MCF 10A (cell line): Measurements from ENCODE around the gene WDR3. TPM values are rescaled to one million over a fixed set of nuclear protein-coding genes. Genes with fewer than 3 reads are reported as not detected.

ENCODE experiments used
- BruUV-seq: library from RNA; stranded (reverse); fragments of 400-500 nt; replicated peaks from 2 replicates; lab custom pipeline; 2021; lab: Mats Ljungman, UMichigan
- CTCF ChIA-PET: fragments of 300-600 bp; sonication (Branson Sonifier 250); formaldehyde crosslinking; extraction: SDS; loops from one replicate; lab custom pipeline; 2021; ENCODE audit warnings: antibody characterized with exemption, inconsistent platforms; lab: Yijun Ruan, JAX
- POLR2A ChIA-PET: fragments of 300-600, 350-650 bp; sonication (Branson Sonifier 250); formaldehyde crosslinking; extraction: SDS; loops from one replicate; lab custom pipeline; 2020; ENCODE audit warnings: antibody characterized with exemption, inconsistent platforms; lab: Yijun Ruan, JAX
- DNase-seq: peaks from one replicate; pipeline ENCODE4 v3.0.0-alpha.2; 2018; ENCODE audit not compliant: unreplicated experiment
- H3K27ac Mint-ChIP-seq: one replicate; pipeline ENCODE4 v1.8.0; 2022; ENCODE audit warnings: mild to moderate bottlenecking, low read depth, mixed read lengths; ENCODE audit not compliant: unreplicated experiment
- H3K27me3 Mint-ChIP-seq: one replicate; pipeline ENCODE4 v1.8.0; 2022; ENCODE audit warnings: mixed read lengths; ENCODE audit not compliant: insufficient read depth, unreplicated experiment
- H3K36me3 Mint-ChIP-seq: one replicate; pipeline ENCODE4 v1.8.0; 2022; ENCODE audit warnings: mild to moderate bottlenecking, moderate library complexity, mixed read lengths; ENCODE audit not compliant: insufficient read depth, unreplicated experiment
- H3K4me1 Mint-ChIP-seq: one replicate; pipeline ENCODE4 v1.8.0; 2022; ENCODE audit warnings: mixed read lengths; ENCODE audit not compliant: insufficient read depth, unreplicated experiment
- H3K4me3 Mint-ChIP-seq: one replicate; pipeline ENCODE4 v1.8.0; 2022; ENCODE audit warnings: mild to moderate bottlenecking, moderate library complexity, mixed read lengths; ENCODE audit not compliant: unreplicated experiment
- H3K9me3 Mint-ChIP-seq: one replicate; pipeline ENCODE4 v1.8.0; 2022; ENCODE audit warnings: mixed read lengths; ENCODE audit not compliant: unreplicated experiment
- intact Hi-C: fragments of 100-400 bp; cut with micrococcal nuclease; formaldehyde crosslinking; loops from 2 replicates; pipeline ENCODE4 v1.14.1; 2022
- total RNA-seq: library from RNA; stranded (reverse); gene quantifications from 2 replicates; pipeline ENCODE4 v1.2.3, GENCODE V29; 2022
- TF ChIP-seq, protein P1 (sequence below): fragments of 200-600 bp; IDR thresholded peaks from one replicate; pipeline ENCODE4 v1.8.0; 2022; ENCODE audit warnings: antibody characterized with exemption, mild to moderate bottlenecking; ENCODE audit not compliant: unreplicated experiment

Gene WDR3
- total RNA-seq, 1 experiment from 2014 or later = 74.1 TPM

DNA sequence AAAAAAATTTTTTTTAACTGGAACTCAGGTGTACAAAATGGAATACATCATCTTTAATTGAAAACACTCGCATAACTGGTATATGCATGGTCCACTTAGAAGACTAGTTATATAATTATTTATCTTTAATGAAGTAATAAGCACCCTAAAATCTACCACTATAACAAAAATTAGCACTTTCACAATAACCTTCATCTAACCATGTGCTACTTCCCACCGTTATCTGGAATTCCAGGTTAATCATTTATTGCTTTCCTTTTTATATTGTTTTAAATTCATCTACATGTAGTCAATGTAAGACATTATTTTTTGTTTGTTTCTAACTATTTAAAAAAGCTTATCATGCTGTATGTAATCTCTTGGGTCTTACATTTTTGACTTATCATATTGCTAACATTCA is 39.1 kb upstream of the WDR3 start:
- no peaks in the 10 kb centered on the region for H3K9me3 Mint-ChIP-seq
- TF ChIP-seq, protein P1, sequence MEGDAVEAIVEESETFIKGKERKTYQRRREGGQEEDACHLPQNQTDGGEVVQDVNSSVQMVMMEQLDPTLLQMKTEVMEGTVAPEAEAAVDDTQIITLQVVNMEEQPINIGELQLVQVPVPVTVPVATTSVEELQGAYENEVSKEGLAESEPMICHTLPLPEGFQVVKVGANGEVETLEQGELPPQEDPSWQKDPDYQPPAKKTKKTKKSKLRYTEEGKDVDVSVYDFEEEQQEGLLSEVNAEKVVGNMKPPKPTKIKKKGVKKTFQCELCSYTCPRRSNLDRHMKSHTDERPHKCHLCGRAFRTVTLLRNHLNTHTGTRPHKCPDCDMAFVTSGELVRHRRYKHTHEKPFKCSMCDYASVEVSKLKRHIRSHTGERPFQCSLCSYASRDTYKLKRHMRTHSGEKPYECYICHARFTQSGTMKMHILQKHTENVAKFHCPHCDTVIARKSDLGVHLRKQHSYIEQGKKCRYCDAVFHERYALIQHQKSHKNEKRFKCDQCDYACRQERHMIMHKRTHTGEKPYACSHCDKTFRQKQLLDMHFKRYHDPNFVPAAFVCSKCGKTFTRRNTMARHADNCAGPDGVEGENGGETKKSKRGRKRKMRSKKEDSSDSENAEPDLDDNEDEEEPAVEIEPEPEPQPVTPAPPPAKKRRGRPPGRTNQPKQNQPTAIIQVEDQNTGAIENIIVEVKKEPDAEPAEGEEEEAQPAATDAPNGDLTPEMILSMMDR = no peak
- no peak overlapping the region for H3K27ac Mint-ChIP-seq
- intact Hi-C loops = no loop called here
- H3K27me3 Mint-ChIP-seq = no peaks in the 10 kb centered on the region
- ChIA-PET POLR2A (no interaction called here), CTCF (no interaction called here)
- no peak for DNase-seq
- H3K36me3 Mint-ChIP-seq = peaks cover 9% of the 10 kb centered on the region
- no TSS peak for BruUV-seq
- H3K4me3 Mint-ChIP-seq = no peak overlapping the region
- H3K4me1 Mint-ChIP-seq = peaks cover 6% of the 10 kb centered on the region

DNA sequence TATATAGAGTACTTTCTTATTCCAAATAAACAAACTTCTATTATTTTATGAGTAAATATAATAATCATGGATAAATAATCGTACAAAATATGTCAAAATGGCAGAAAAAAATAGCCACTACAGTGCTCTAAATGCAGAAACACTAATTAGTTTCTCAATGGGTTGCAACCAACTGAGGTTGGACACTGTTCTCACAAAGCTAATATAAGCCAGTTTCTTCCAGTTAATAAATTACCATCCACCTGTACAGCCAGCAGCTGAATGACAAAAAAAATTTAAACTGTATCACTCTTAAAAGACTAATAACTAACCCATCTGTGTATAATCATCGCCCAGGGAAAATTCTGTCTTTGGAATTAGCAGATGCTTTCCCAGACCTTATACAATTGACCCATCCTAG is 37.0 kb upstream of the WDR3 start:
- Mint-ChIP-seq H3K4me1 (no peaks in the 10 kb centered on the region), H3K27me3 (no peaks in the 10 kb centered on the region), H3K9me3 (no peaks in the 10 kb centered on the region), H3K27ac (no peak overlapping the region), H3K4me3 (no peak overlapping the region), H3K36me3 (peaks cover 18% of the 10 kb centered on the region)
- BruUV-seq = no TSS peak
- CTCF ChIA-PET = interaction anchor here (0.7 to 5.3 kb wide), 4 partner anchors 134 to 358 kb away, joined by 3 to 35 read pairs (median 19); no protein-coding TSS in a partner anchor
- POLR2A ChIA-PET = interaction anchor here (1.6 kb wide), 1 partner anchor 13 kb away, joined by 3 read pairs; no protein-coding TSS in a partner anchor
- no peak for DNase-seq
- intact Hi-C loops = no loop called here
- TF ChIP-seq, protein P1 = no peak

DNA sequence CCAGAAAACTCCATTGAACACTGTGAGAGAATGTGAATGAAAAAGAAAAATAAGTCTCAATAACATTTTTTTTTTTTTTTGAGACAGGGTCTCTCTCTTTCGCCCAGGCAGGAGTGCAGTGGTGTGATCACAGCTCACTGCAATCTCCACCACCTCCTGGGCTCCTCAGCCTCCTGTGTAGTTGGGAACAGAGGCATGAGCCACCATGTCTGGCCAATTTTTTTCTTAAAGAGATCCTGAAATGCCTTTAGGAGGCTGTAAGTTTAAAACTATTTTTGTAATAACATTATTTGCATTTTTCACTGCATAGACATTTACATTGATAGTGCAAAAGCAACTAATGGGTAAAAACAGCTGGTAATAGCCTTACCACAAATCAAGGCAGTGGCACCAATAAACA is 35.5 kb upstream of the WDR3 start:
- no peak for DNase-seq
- TF ChIP-seq, protein P1 = no peak
- H3K9me3 Mint-ChIP-seq = no peaks in the 10 kb centered on the region
- H3K27me3 Mint-ChIP-seq = no peaks in the 10 kb centered on the region
- no peak overlapping the region for H3K4me3 Mint-ChIP-seq
- intact Hi-C loops = no loop called here
- CTCF ChIA-PET = interaction anchor here (0.7 to 5.3 kb wide), 17 partner anchors 12 to 1473 kb away, joined by 3 to 39 read pairs (median 4); no protein-coding TSS in a partner anchor
- H3K36me3 Mint-ChIP-seq = peaks cover 34% of the 10 kb centered on the region
- H3K27ac Mint-ChIP-seq = no peak overlapping the region
- no peaks in the 10 kb centered on the region for H3K4me1 Mint-ChIP-seq
- no TSS peak for BruUV-seq
- POLR2A ChIA-PET = interaction anchor here (0.9 kb wide), 1 partner anchor 380 kb away, joined by 3 read pairs; no protein-coding TSS in a partner anchor

DNA sequence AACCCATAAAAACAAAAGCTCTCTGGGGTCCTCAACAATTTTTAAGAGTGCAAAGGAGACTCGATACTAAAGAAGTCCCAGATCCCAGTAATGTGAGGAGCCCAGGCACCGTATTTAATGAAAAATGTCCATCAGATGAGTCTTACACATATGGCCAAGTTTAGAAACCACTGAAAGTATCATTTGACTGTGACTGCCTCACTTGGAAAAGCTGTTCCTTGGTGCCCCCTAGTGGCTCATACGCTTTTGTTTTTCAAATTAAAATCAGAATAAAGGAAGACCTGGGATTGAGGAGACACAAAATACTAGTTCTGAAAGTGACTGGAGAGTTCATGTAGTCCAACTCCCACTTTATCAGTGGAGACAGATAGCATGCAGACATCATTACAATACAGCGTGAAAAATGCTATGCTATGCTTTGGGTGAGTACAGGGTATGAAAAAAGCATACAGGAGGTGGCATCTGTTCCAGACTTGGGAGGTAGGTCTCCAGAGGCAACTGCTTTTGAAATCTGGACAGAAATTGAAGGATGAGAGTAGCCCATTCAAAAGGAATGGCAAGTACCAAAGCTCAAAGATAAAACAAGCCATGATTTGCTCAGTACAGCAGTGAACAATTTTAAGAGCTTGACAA is 33.9 kb upstream of the WDR3 start:
- Mint-ChIP-seq H3K4me3 (no peak overlapping the region), H3K27me3 (no peaks in the 10 kb centered on the region), H3K4me1 (no peaks in the 10 kb centered on the region), H3K9me3 (no peaks in the 10 kb centered on the region), H3K36me3 (peaks cover 42% of the 10 kb centered on the region), H3K27ac (no peak overlapping the region)
- CTCF ChIA-PET = interaction anchor here (0.5 to 5.3 kb wide), 45 partner anchors 11 to 1756 kb away, joined by 3 to 39 read pairs (median 4); partner anchors contain the start of gene TENT5C
- POLR2A ChIA-PET = interaction anchor here (0.6 to 1.2 kb wide), 5 partner anchors 11 to 241 kb away, joined by 3 to 4 read pairs (median 3); no protein-coding TSS in a partner anchor
- no TSS peak for BruUV-seq
- TF ChIP-seq, protein P1 = peak; percentile 69
- intact Hi-C loops = loop anchor here (1.0 to 5.0 kb wide), 6 partner anchors 68 to 528 kb away; partner anchors contain the start of gene MAN1A2
- peak; percentile 78 for DNase-seq
